HG03095 (cell line): Measurements from ENCODE around the gene CCDC158.
"Not testable (repeated sequence)": the region's sequence is repeated elsewhere in the genome, so short reads cannot be mapped to it uniquely, and the experiment has no call there.

Experiments
- ATAC-seq: cut with Tn5 transposase; IDR thresholded peaks from one replicate; pipeline ENCODE4 v1.9.1; 2021; ENCODE audit warnings: moderate library complexity; ENCODE audit not compliant: unreplicated experiment

CCDC158 gene

GRCh38 chr4:76430519-76431388 lies 9.8 kb upstream of the CCDC158 start:
- ATAC-seq = no peak

- ATAC-seq = no peak
Observed at GRCh38 chr4:76429636-76430035, 8.7 kb upstream of the CCDC158 start.

GRCh38 chr4:76426272-76426671 lies 5.3 kb upstream of the CCDC158 start:
- no peak for ATAC-seq

- not testable (repeated sequence) for ATAC-seq
Observed at GRCh38 chr4:76423159-76423558, 2.2 kb upstream of the CCDC158 start.

GRCh38 chr4:76420188-76420761 lies 666 bp downstream of the CCDC158 start:
- ATAC-seq = no peak

GRCh38 chr4:76410636-76411035 lies 10.3 kb downstream of the CCDC158 start:
- no peak for ATAC-seq

GRCh38 chr4:76407440-76408119 lies 13.4 kb downstream of the CCDC158 start:
- ATAC-seq = no peak

- no peak for ATAC-seq
Observed at GRCh38 chr4:76406081-76406480, 14.9 kb downstream of the CCDC158 start.

GRCh38 chr4:76401654-76402053 lies 19.3 kb downstream of the CCDC158 start:
- no peak for ATAC-seq

GRCh38 chr4:76388160-76388908 lies 32.6 kb downstream of the CCDC158 start:
- no peak for ATAC-seq

- no peak for ATAC-seq
Observed at GRCh38 chr4:76386566-76387305, 34.2 kb downstream of the CCDC158 start.

GRCh38 chr4:76385974-76386373 lies 35.0 kb downstream of the CCDC158 start:
- no peak for ATAC-seq

GRCh38 chr4:76384052-76384451 lies 36.9 kb downstream of the CCDC158 start:
- ATAC-seq = no peak

GRCh38 chr4:76383001-76383400 lies 37.9 kb downstream of the CCDC158 start:
- no peak for ATAC-seq

- ATAC-seq = no peak
Observed at GRCh38 chr4:76381986-76382385, 39.0 kb downstream of the CCDC158 start.

GRCh38 chr4:76380561-76380960 lies 40.4 kb downstream of the CCDC158 start:
- no peak for ATAC-seq

- ATAC-seq = no peak
Observed at GRCh38 chr4:76377911-76378310, 43.0 kb downstream of the CCDC158 start.

- ATAC-seq = no peak
Observed at GRCh38 chr4:76377481-76377901, 43.5 kb downstream of the CCDC158 start.

- ATAC-seq = no peak
Observed at GRCh38 chr4:76376534-76376933, 44.4 kb downstream of the CCDC158 start.

GRCh38 chr4:76375703-76376102 lies 45.2 kb downstream of the CCDC158 start:
- ATAC-seq = no peak
